Measurements from ENCODE around the gene ATP10B.

ATP10B gene

GRCh38 chr5:160793530-160793899 is 58.5 kb downstream of the ATP10B start:
- TF ChIP-seq CTCF (IDR thresholded peaks at IDR 0.05) = no peak
- Histone ChIP-seq H3K4me3 (no peak overlapping the region), H3K27ac (no peak overlapping the region)
- DNase-seq (ENCODE audit: low spot score) = no peak

- TF ChIP-seq CTCF (IDR thresholded peaks at IDR 0.05) = no peak
- DNase-seq (ENCODE audit: low spot score) = no peak
- Histone ChIP-seq H3K4me3 (no peak overlapping the region), H3K27ac (no peak overlapping the region)
These were observed 59.1 kb downstream of the ATP10B start for GRCh38 chr5:160792732-160793529.

- H3K4me3 ChIP-seq = no peak overlapping the region
- no peak for DNase-seq (ENCODE audit: low spot score)
- H3K27ac ChIP-seq = no peak overlapping the region
- TF ChIP-seq CTCF (IDR thresholded peaks at IDR 0.05) = no peak
These were observed 59.7 kb downstream of the ATP10B start for GRCh38 chr5:160792281-160792680.

GRCh38 chr5:160789219-160789859 is 62.7 kb downstream of the ATP10B start:
- no peak for DNase-seq (ENCODE audit: low spot score)
- no peak for TF ChIP-seq CTCF (IDR thresholded peaks at IDR 0.05)
- Histone ChIP-seq H3K27ac (no peak overlapping the region), H3K4me3 (no peak overlapping the region)

- no peak for TF ChIP-seq CTCF (IDR thresholded peaks at IDR 0.05)
- no peak overlapping the region for H3K27ac ChIP-seq
- DNase-seq (ENCODE audit: low spot score) = no peak
- no peak overlapping the region for H3K4me3 ChIP-seq
These were observed 63.8 kb downstream of the ATP10B start for GRCh38 chr5:160788102-160788660.

GRCh38 chr5:160787240-160787639 is 64.8 kb downstream of the ATP10B start:
- no peak for DNase-seq (ENCODE audit: low spot score)
- TF ChIP-seq CTCF (IDR thresholded peaks at IDR 0.05) = no peak
- no peak overlapping the region for H3K4me3 ChIP-seq
- H3K27ac ChIP-seq = no peak overlapping the region

Measured in coronary artery (tissue), 2 donors.